Endothelial cell of umbilical vein (primary cell): ENCODE measurements around the gene PKP4. TPM values are rescaled to one million over a fixed set of nuclear protein-coding genes. Genes with fewer than 3 reads are reported as not detected.

Source experiments
- BruUV-seq: library from RNA; stranded (reverse); fragments of 400-500 nt; replicated peaks from 2 replicates; lab custom pipeline; 2021; lab: Mats Ljungman, UMichigan
- CTCF ChIA-PET: fragments of 300-600, 350-600 bp; sonication (Branson Sonifier 250); formaldehyde crosslinking; loops from one replicate; lab custom pipeline; 2021; ENCODE audit warnings: antibody characterized with exemption, inconsistent platforms; lab: Charles Lee
- POLR2A ChIA-PET: fragments of 300-600, 350-600 bp; sonication (Branson Sonifier 250); formaldehyde crosslinking; loops from one replicate; lab custom pipeline; 2021; ENCODE audit warnings: antibody characterized with exemption, inconsistent platforms; lab: Charles Lee
- DNase-seq: peaks from one replicate; pipeline ENCODE4 v3.0.0-alpha.2; 2011; ENCODE audit warnings: low read depth, low spot score
- FAIRE-seq: peaks from 2 replicates; lab custom pipeline; 2011; peaks lifted over from hg19 to GRCh38; lab: Jason Lieb, UNC
- H2AFZ ChIP-seq: 2 replicates; pipeline ENCODE4 v1.6.0; 2012; ENCODE audit warnings: low read depth, low read length, control low read depth, inconsistent platforms
- H3K27ac ChIP-seq: 2 replicates; pipeline ENCODE4 v1.5.1; 2011; ENCODE audit warnings: low read depth, mild to moderate bottlenecking, control low read depth, low read length, moderate library complexity; ENCODE audit not compliant: insufficient read depth
- H3K27me3 ChIP-seq, 2 experiments: 2 replicates each; pipeline versions ENCODE4 v1.6.0 to v1.6.1; 2011; ENCODE audit warnings: low read length in 2 of 2, mixed read lengths in 1 of 2; ENCODE audit not compliant: control insufficient read depth in 2 of 2, insufficient read depth in 2 of 2
- H3K36me3 ChIP-seq, 2 experiments: 2 replicates in 1 of 2; 3 replicates in 1 of 2; pipeline ENCODE4 v1.5.1; 2011; ENCODE audit warnings: low read length in 2 of 2, mild to moderate bottlenecking in 1 of 2, moderate library complexity in 1 of 2; ENCODE audit not compliant: control insufficient read depth in 2 of 2, insufficient read depth in 2 of 2; ENCODE audit errors: extremely low read depth in 1 of 2
- H3K4me1 ChIP-seq: 3 replicates; pipeline ENCODE4 v1.5.1; 2011; ENCODE audit warnings: mild to moderate bottlenecking, low read length; ENCODE audit not compliant: control insufficient read depth, insufficient read depth; ENCODE audit errors: extremely low read depth
- H3K4me2 ChIP-seq: 2 replicates; pipeline ENCODE4 v1.6.1; 2011; ENCODE audit warnings: low read length, control low read depth, mixed read lengths; ENCODE audit not compliant: insufficient read depth
- H3K4me3 ChIP-seq, 3 experiments: fragments of 200-600 bp in 1 of 3; sonication (generic), shearing (Covaris generic) in 1 of 3; replicated peaks in 1 of 3; 2 replicates each; pipeline ENCODE4 v1.5.1; 2011 to 2016; ENCODE audit warnings: control low read depth in 3 of 3, low read length in 3 of 3, mild to moderate bottlenecking in 2 of 3, inconsistent platforms in 1 of 3, low read depth in 1 of 3, moderate library complexity in 1 of 3; ENCODE audit not compliant: insufficient read depth in 1 of 3
- H3K79me2 ChIP-seq: 2 replicates; pipeline ENCODE4 v1.6.0; 2012; ENCODE audit warnings: low read length, inconsistent platforms; ENCODE audit not compliant: control insufficient read depth, insufficient read depth
- H3K9ac ChIP-seq: replicated peaks from 2 replicates; pipeline ENCODE3; 2011; ENCODE audit warnings: low read length, control low read depth; ENCODE audit not compliant: insufficient read depth; ENCODE audit errors: extremely low read depth
- H3K9me1 ChIP-seq: replicated peaks from 3 replicates; pipeline ENCODE4 v1.6.0; 2011; ENCODE audit warnings: mild to moderate bottlenecking, low read length; ENCODE audit not compliant: control insufficient read depth, insufficient read depth; ENCODE audit errors: extremely low read depth
- H3K9me3 ChIP-seq: replicated peaks from 2 replicates; pipeline ENCODE4 v1.5.1; 2012; ENCODE audit warnings: low read length, inconsistent platforms; ENCODE audit not compliant: control insufficient read depth, insufficient read depth
- H4K20me1 ChIP-seq: replicated peaks from 2 replicates; pipeline ENCODE3; 2011; ENCODE audit warnings: mild to moderate bottlenecking, low read length; ENCODE audit not compliant: control insufficient read depth, insufficient read depth; ENCODE audit errors: extremely low read depth
- CTCF ChIP-seq, 2 donors: IDR thresholded peaks; 1 replicate in 1 of 2; 2 replicates in 1 of 2; pipeline ENCODE4 v1.5.1; 2011; ENCODE audit warnings: low read length in 2 of 2, mild to moderate bottlenecking in 2 of 2, moderate library complexity in 2 of 2, control low read depth in 1 of 2, inconsistent platforms in 1 of 2, low read depth in 1 of 2; ENCODE audit not compliant: insufficient read depth in 1 of 2; ENCODE audit errors: extremely low read depth in 1 of 2
- EZH2 ChIP-seq: IDR thresholded peaks from 2 replicates; pipeline ENCODE4 v1.6.1; 2012; ENCODE audit warnings: borderline replicate concordance, low read depth, mild to moderate bottlenecking, moderate library complexity, low read length, inconsistent platforms; ENCODE audit not compliant: severe bottlenecking
- FOS ChIP-seq: IDR thresholded peaks from 2 replicates; pipeline ENCODE4 v1.6.1; 2011; ENCODE audit warnings: mild to moderate bottlenecking, low read length, moderate library complexity, borderline replicate concordance; ENCODE audit not compliant: insufficient read depth
- GATA2 ChIP-seq: IDR thresholded peaks from 2 replicates; pipeline ENCODE4 v1.7.0; 2011; ENCODE audit warnings: low read depth, mild to moderate bottlenecking, moderate library complexity, mixed read lengths, low read length; ENCODE audit not compliant: insufficient read length, insufficient read depth
- JUN ChIP-seq: IDR thresholded peaks from 2 replicates; pipeline ENCODE4 v1.6.1; 2011; ENCODE audit warnings: borderline replicate concordance, low read depth; ENCODE audit not compliant: insufficient read length, insufficient read depth
- MAX ChIP-seq: IDR thresholded peaks from 2 replicates; pipeline ENCODE4 v1.6.1; 2011; ENCODE audit not compliant: insufficient read depth, insufficient read length
- MYC ChIP-seq: IDR thresholded peaks from one replicate; pipeline ENCODE4 v1.6.1; 2011; ENCODE audit warnings: mild to moderate bottlenecking, low read depth, low read length
- POLR2A ChIP-seq: IDR thresholded peaks from 2 replicates; pipeline ENCODE4 v1.6.1; 2012; ENCODE audit warnings: low read depth, mild to moderate bottlenecking, control low read depth, low read length
- POLR2AphosphoS5 ChIP-seq: IDR thresholded peaks from 2 replicates; pipeline ENCODE4 v1.6.1; 2012; ENCODE audit warnings: low read depth, mild to moderate bottlenecking, control low read depth, low read length, moderate library complexity; ENCODE audit not compliant: insufficient read depth
- dilution Hi-C: fragments of 300-500 bp; cut with MboI; formaldehyde crosslinking; loops from one replicate; pipeline ENCODE4 v1.15.0; 2019; ENCODE audit warnings: low sequenced_read_pairs; ENCODE audit not compliant: extremely low pct_ligation_motif_present
- intact Hi-C: fragments of 100-400 bp; cut with micrococcal nuclease; formaldehyde crosslinking; loops from one replicate; pipeline ENCODE4 v1.10.0; 2022
- polyA plus RNA-seq, 4 experiments: library from polyadenylated mRNA; depleted of rRNA in 3 of 4; stranded (reverse) in 3 of 4; unstranded in 1 of 4; fragments of >200 nt; gene quantifications; 2 replicates each; pipeline versions ENCODE4 v1.2.1 to v1.2.3, GENCODE V29; 2011 to 2012; ENCODE audit warnings: missing spikeins in 1 of 4
- total RNA-seq: library from RNA; stranded (reverse); gene quantifications from 2 replicates; pipeline ENCODE4 v1.2.3, GENCODE V29; 2021

Gene PKP4
- total and polyA plus RNA-seq, 2 donors (not counting 3 experiments of a cell fraction or from before 2014, with no cell fraction given), result 35.4 to 68.5 TPM

GRCh38 chr2:158578703-158579330, 122.1 kb downstream of the PKP4 start:
- ChIA-PET CTCF (no interaction called here), POLR2A (interaction anchor here (0.7 kb wide), 1 partner anchor 58 kb away, joined by 6 read pairs; no protein-coding TSS in a partner anchor)
- Histone ChIP-seq H2AFZ (no peak overlapping the region), H3K27me3 (no peaks in the 10 kb centered on the region), H4K20me1 (no peaks in the 10 kb centered on the region), H3K36me3 (no peaks in the 10 kb centered on the region), H3K79me2 (no peaks in the 10 kb centered on the region), H3K9ac (no peak overlapping the region), H3K4me1 (no peaks in the 10 kb centered on the region), H3K4me2 (no peak overlapping the region), H3K27ac (no peak overlapping the region), H3K9me3 (no peaks in the 10 kb centered on the region), H3K4me3 (no peak overlapping the region), H3K9me1 (no peaks in the 10 kb centered on the region)
- FAIRE-seq (no peak), DNase-seq (no peak)
- BruUV-seq, result no TSS peak
- dilution Hi-C loops (no loop called here), intact Hi-C loops (no loop called here)
- TF ChIP-seq MAX, result no peak
- no peak for TF ChIP-seq POLR2AphosphoS5
- no peak for TF ChIP-seq GATA2
- TF ChIP-seq CTCF (IDR thresholded peaks at IDR 0.05; ENCODE audit: extremely low read depth in 1 of 2, insufficient read depth in 1 of 2, low read depth in 1 of 2, low read length in 2 of 2), result no peak
- no peak for TF ChIP-seq MYC
- no peak for TF ChIP-seq FOS
- TF ChIP-seq JUN, result no peak
- TF ChIP-seq POLR2A, result no peak
- no peak for TF ChIP-seq EZH2
